IPS-20b (cell line): ENCODE data around the gene PELO.

Experiments used
- H3K27ac ChIP-seq: one replicate; pipeline ENCODE4 v1.5.1; 2013; ENCODE audit warnings: low read length
- H3K27me3 ChIP-seq: 2 replicates; pipeline ENCODE4 v1.6.1; 2013; ENCODE audit warnings: mild to moderate bottlenecking, low read length, inconsistent platforms; ENCODE audit not compliant: insufficient read depth
- H3K36me3 ChIP-seq: 2 replicates; pipeline ENCODE4 v1.6.1; 2013; ENCODE audit warnings: low read depth, mild to moderate bottlenecking, inconsistent platforms, low read length, moderate library complexity; ENCODE audit not compliant: insufficient read depth
- H3K4me1 ChIP-seq: 2 replicates; pipeline ENCODE4 v1.6.1; 2013; ENCODE audit warnings: mild to moderate bottlenecking, control low read depth, inconsistent platforms, low read length, moderate library complexity; ENCODE audit not compliant: insufficient read depth
- H3K4me3 ChIP-seq: 2 replicates; pipeline ENCODE4 v1.5.1; 2013; ENCODE audit warnings: mild to moderate bottlenecking, low read length, inconsistent platforms
- H3K9ac ChIP-seq: 2 replicates; pipeline ENCODE4 v1.6.1; 2013; ENCODE audit warnings: low read depth, mild to moderate bottlenecking, inconsistent platforms, low read length, moderate library complexity
- H3K9me3 ChIP-seq: 2 replicates; pipeline ENCODE4 v1.6.1; 2013; ENCODE audit warnings: mild to moderate bottlenecking, low read depth, low read length, inconsistent platforms; ENCODE audit not compliant: insufficient read depth

The PELO gene

GRCh38 chr5:52789851-52790250 is 2.1 kb downstream of the PELO start:
- peaks cover 29% of the 10 kb centered on the region for H3K27me3 ChIP-seq
- H3K36me3 ChIP-seq: no peaks in the 10 kb centered on the region
- no peak overlapping the region for H3K4me3 ChIP-seq
- no peak overlapping the region for H3K27ac ChIP-seq
- no peak overlapping the region for H3K9ac ChIP-seq
- peaks cover 11% of the 10 kb centered on the region; the same call in 1 of the 2 replicates for H3K4me1 ChIP-seq
- no peaks in the 10 kb centered on the region for H3K9me3 ChIP-seq

DNA sequence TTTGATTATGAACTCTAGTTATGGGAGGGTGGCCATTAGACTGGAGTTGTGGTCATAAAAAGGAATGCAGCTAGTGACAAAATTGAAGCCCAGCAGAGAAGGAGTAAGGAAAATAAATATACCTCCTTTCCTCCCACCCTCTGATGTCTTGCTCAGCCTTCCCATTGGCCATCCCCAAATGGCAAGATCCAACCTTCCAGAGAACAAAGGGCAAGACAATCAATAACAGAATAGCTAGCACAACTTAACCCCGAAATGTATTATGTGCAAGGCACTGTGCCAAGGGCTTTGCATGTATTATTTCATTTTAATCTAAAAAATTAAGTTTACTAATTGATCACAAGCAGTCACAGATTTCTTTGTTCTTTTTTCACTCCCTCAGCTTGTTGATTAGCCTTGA is 3.6 kb downstream of the PELO start:
- Histone ChIP-seq H3K9ac (no peak overlapping the region), H3K4me3 (no peak overlapping the region), H3K27ac (no peak overlapping the region), H3K36me3 (no peaks in the 10 kb centered on the region), H3K27me3 (peaks cover 29% of the 10 kb centered on the region), H3K4me1 (peaks cover 11% of the 10 kb centered on the region; the same call in 1 of the 2 replicates), H3K9me3 (no peaks in the 10 kb centered on the region)

- Histone ChIP-seq H3K27ac (no peak overlapping the region), H3K9me3 (no peaks in the 10 kb centered on the region), H3K9ac (no peak overlapping the region), H3K27me3 (peaks cover 8% of the 10 kb centered on the region), H3K4me1 (peaks cover 18% of the 10 kb centered on the region), H3K36me3 (no peaks in the 10 kb centered on the region), H3K4me3 (no peak overlapping the region)
Measured at GRCh38 chr5:52794519-52794918, 6.8 kb downstream of the PELO start.

DNA sequence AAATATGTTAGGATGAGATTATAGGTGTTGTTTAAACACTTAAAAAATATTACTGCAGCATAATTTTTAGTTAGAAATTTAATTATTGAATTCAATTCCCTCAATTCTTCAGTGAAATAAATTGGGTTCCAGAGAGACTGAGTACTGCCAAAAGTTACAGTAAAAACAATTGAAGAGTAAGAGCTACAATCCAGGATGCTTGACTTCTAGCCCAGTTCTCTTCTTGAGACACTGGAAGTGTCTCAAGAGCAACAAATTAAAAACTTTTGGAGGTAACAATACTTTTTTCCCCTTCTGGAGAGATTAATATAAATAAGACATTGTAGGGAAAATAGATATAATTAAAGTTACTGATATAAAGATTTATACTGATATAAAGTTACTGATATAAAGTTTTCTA is 8.3 kb downstream of the PELO start:
- H3K9me3 ChIP-seq: no peaks in the 10 kb centered on the region
- no peaks in the 10 kb centered on the region for H3K27me3 ChIP-seq
- peaks cover 18% of the 10 kb centered on the region for H3K4me1 ChIP-seq
- H3K36me3 ChIP-seq: no peaks in the 10 kb centered on the region
- no peak overlapping the region for H3K27ac ChIP-seq
- H3K4me3 ChIP-seq: no peak overlapping the region
- no peak overlapping the region for H3K9ac ChIP-seq

GRCh38 chr5:52796516-52797103 is 8.9 kb downstream of the PELO start:
- peaks cover 19% of the 10 kb centered on the region for H3K4me1 ChIP-seq
- no peaks in the 10 kb centered on the region for H3K27me3 ChIP-seq
- no peaks in the 10 kb centered on the region for H3K9me3 ChIP-seq
- no peak overlapping the region for H3K9ac ChIP-seq
- no peak overlapping the region for H3K27ac ChIP-seq
- no peak overlapping the region for H3K4me3 ChIP-seq
- peaks cover 3% of the 10 kb centered on the region; the same call in 1 of the 2 replicates for H3K36me3 ChIP-seq

- Histone ChIP-seq H3K27ac (no peak overlapping the region), H3K27me3 (no peaks in the 10 kb centered on the region), H3K9me3 (no peaks in the 10 kb centered on the region), H3K4me3 (peak overlapping the region; percentile 95), H3K4me1 (peaks cover 25% of the 10 kb centered on the region), H3K36me3 (peaks cover 22% of the 10 kb centered on the region), H3K9ac (peak overlapping the region; percentile 93)
Measured at GRCh38 chr5:52798938-52799337, 11.2 kb downstream of the PELO start.

DNA sequence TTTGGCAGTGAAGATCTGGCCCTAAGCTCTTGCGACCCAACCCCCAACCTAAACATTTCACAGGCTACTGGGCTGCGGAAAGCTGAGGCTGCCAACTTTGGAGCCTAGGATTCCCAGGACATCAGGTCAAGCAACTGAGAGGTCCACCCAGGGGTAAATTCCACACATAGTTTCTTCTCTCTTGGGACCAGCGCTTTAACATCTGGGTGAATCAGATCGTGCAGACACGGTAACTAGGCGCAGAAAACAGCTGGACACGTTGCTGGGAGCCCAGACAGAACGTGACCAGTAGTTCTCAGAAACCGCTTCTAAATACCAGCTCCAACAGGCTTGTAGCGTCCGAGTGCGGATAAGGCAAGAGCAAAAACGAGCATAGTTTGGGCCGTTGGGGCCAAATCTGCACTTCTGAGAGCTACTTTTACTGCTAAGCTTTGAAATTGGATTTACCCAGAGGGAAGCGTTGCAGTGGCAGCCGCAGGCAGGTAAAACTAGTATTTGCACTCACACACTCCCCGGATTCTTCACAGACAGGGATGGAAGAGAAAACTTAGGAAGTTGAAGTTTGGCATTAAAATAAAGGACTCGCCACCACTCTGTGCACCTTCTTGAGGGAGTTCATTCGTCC is 11.8 kb downstream of the PELO start:
- Histone ChIP-seq H3K9me3 (no peaks in the 10 kb centered on the region), H3K27ac (peak overlapping the region; percentile 62), H3K4me1 (peaks cover 25% of the 10 kb centered on the region), H3K9ac (peak overlapping the region; percentile 93), H3K36me3 (peaks cover 22% of the 10 kb centered on the region), H3K4me3 (peak overlapping the region; percentile 95), H3K27me3 (no peaks in the 10 kb centered on the region)

- H3K36me3 ChIP-seq: peaks cover 23% of the 10 kb centered on the region
- peak overlapping the region; percentile 62 for H3K27ac ChIP-seq
- no peaks in the 10 kb centered on the region for H3K9me3 ChIP-seq
- H3K9ac ChIP-seq: peak overlapping the region; percentile 93
- H3K4me1 ChIP-seq: peaks cover 30% of the 10 kb centered on the region
- no peaks in the 10 kb centered on the region for H3K27me3 ChIP-seq
- H3K4me3 ChIP-seq: peak overlapping the region; percentile 95
Measured at GRCh38 chr5:52799983-52800393, 12.3 kb downstream of the PELO start.

DNA sequence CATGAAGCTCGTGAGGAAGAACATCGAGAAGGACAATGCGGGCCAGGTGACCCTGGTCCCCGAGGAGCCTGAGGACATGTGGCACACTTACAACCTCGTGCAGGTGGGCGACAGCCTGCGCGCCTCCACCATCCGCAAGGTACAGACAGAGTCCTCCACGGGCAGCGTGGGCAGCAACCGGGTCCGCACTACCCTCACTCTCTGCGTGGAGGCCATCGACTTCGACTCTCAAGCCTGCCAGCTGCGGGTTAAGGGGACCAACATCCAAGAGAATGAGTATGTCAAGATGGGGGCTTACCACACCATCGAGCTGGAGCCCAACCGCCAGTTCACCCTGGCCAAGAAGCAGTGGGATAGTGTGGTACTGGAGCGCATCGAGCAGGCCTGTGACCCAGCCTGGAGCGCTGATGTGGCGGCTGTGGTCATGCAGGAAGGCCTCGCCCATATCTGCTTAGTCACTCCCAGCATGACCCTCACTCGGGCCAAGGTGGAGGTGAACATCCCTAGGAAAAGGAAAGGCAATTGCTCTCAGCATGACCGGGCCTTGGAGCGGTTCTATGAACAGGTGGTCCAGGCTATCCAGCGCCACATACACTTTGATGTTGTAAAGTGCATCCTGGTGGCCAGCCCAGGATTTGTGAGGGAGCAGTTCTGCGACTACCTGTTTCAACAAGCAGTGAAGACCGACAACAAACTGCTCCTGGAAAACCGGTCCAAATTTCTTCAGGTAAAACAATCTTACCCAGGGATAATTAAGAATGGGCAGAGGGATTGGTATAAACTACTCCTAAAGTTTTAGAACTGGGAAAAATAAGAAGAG is 12.9 kb downstream of the PELO start:
- Histone ChIP-seq H3K4me3 (peak overlapping the region; percentile 95), H3K27ac (peak overlapping the region; percentile 62), H3K9me3 (no peaks in the 10 kb centered on the region), H3K36me3 (peaks cover 26% of the 10 kb centered on the region), H3K4me1 (peaks cover 30% of the 10 kb centered on the region), H3K9ac (peak overlapping the region; percentile 93), H3K27me3 (no peaks in the 10 kb centered on the region)

DNA sequence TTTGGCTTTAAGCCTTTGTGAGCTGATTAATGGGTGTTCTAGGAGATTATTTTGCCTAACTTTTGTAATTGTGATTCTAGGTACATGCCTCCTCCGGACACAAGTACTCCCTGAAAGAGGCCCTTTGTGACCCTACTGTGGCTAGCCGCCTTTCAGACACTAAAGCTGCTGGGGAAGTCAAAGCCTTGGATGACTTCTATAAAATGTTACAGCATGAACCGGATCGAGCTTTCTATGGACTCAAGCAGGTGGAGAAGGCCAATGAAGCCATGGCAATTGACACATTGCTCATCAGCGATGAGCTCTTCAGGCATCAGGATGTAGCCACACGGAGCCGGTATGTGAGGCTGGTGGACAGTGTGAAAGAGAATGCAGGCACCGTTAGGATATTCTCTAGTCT is 13.6 kb downstream of the PELO start:
- Histone ChIP-seq H3K36me3 (peaks cover 26% of the 10 kb centered on the region), H3K27ac (peak overlapping the region; percentile 62), H3K27me3 (no peaks in the 10 kb centered on the region), H3K9me3 (no peaks in the 10 kb centered on the region), H3K4me1 (peaks cover 30% of the 10 kb centered on the region), H3K9ac (peak overlapping the region; percentile 93), H3K4me3 (peak overlapping the region; percentile 95)

GRCh38 chr5:52802272-52802973 is 14.7 kb downstream of the PELO start:
- H3K4me1 ChIP-seq: peaks cover 30% of the 10 kb centered on the region
- H3K36me3 ChIP-seq: peaks cover 26% of the 10 kb centered on the region
- H3K9ac ChIP-seq: peak overlapping the region; percentile 93; the same call in 1 of the 2 replicates
- H3K4me3 ChIP-seq: peak overlapping the region; percentile 95
- no peaks in the 10 kb centered on the region for H3K9me3 ChIP-seq
- no peaks in the 10 kb centered on the region for H3K27me3 ChIP-seq
- no peak overlapping the region for H3K27ac ChIP-seq
